Osteocyte (in vitro differentiated cells): ENCODE data around the gene MBL2. TPM values are rescaled to one million over a fixed set of nuclear protein-coding genes. Genes with fewer than 3 reads are reported as not detected.

Source experiments
- DNase-seq: peaks from one replicate; pipeline ENCODE4 v3.0.0; 2021; ENCODE audit warnings: mixed read lengths; ENCODE audit not compliant: unreplicated experiment; ENCODE audit errors: extremely low spot score
- H3K27ac Mint-ChIP-seq: one replicate; pipeline ENCODE4 v1.8.0; 2021; ENCODE audit warnings: mild to moderate bottlenecking, mixed read lengths; ENCODE audit not compliant: unreplicated experiment
- H3K27me3 Mint-ChIP-seq: one replicate; pipeline ENCODE4 v1.8.0; 2021; ENCODE audit warnings: mixed read lengths; ENCODE audit not compliant: unreplicated experiment
- H3K36me3 Mint-ChIP-seq: one replicate; pipeline ENCODE4 v1.8.0; 2021; ENCODE audit warnings: mixed read lengths; ENCODE audit not compliant: unreplicated experiment
- H3K4me1 Mint-ChIP-seq: one replicate; pipeline ENCODE4 v1.8.0; 2021; ENCODE audit warnings: mixed read lengths; ENCODE audit not compliant: unreplicated experiment
- H3K4me3 Mint-ChIP-seq: one replicate; pipeline ENCODE4 v1.8.0; 2021; ENCODE audit warnings: mild to moderate bottlenecking, moderate library complexity, mixed read lengths; ENCODE audit not compliant: unreplicated experiment
- H3K9me3 Mint-ChIP-seq: one replicate; pipeline ENCODE4 v1.8.0; 2021; ENCODE audit warnings: mixed read lengths; ENCODE audit not compliant: unreplicated experiment
- CTCF ChIP-seq: fragments of 200-600 bp; sonication (generic); IDR thresholded peaks from 2 replicates; pipeline ENCODE4 v1.5.0; 2021; ENCODE audit warnings: antibody characterized with exemption, mild to moderate bottlenecking, moderate library complexity
- total RNA-seq: library from RNA; stranded (reverse); gene quantifications from 2 replicates; pipeline ENCODE4 v1.2.1, GENCODE V29; 2021

The MBL2 gene
- total RNA-seq, 1 donor from 2014 or later, result not detected

GRCh38 chr10:52762088-52762487 lies 10.5 kb downstream of the MBL2 start:
- Mint-ChIP-seq H3K27ac (no peak overlapping the region), H3K4me3 (no peak overlapping the region), H3K27me3 (no peaks in the 10 kb centered on the region), H3K36me3 (no peaks in the 10 kb centered on the region), H3K9me3 (no peaks in the 10 kb centered on the region), H3K4me1 (peaks cover 5% of the 10 kb centered on the region)
- TF ChIP-seq CTCF, result no peak
- peak; percentile 63 for DNase-seq

GRCh38 chr10:52759154-52759553 lies 13.4 kb downstream of the MBL2 start:
- peak; percentile 32 for DNase-seq
- no peaks in the 10 kb centered on the region for H3K9me3 Mint-ChIP-seq
- H3K4me1 Mint-ChIP-seq, result peaks cover 5% of the 10 kb centered on the region
- H3K27me3 Mint-ChIP-seq, result peaks cover 3% of the 10 kb centered on the region
- TF ChIP-seq CTCF, result no peak
- H3K36me3 Mint-ChIP-seq, result no peaks in the 10 kb centered on the region
- no peak overlapping the region for H3K4me3 Mint-ChIP-seq
- H3K27ac Mint-ChIP-seq, result no peak overlapping the region

- no peak for TF ChIP-seq CTCF
- Mint-ChIP-seq H3K4me3 (no peak overlapping the region), H3K9me3 (no peaks in the 10 kb centered on the region), H3K36me3 (no peaks in the 10 kb centered on the region), H3K27me3 (peaks cover 3% of the 10 kb centered on the region), H3K27ac (no peak overlapping the region), H3K4me1 (peaks cover 5% of the 10 kb centered on the region)
- peak; percentile 38 for DNase-seq
Measured at GRCh38 chr10:52758406-52758805, 14.2 kb downstream of the MBL2 start.

- Mint-ChIP-seq H3K4me1 (peaks cover 5% of the 10 kb centered on the region), H3K9me3 (no peaks in the 10 kb centered on the region), H3K27me3 (peaks cover 3% of the 10 kb centered on the region), H3K27ac (no peak overlapping the region), H3K4me3 (no peak overlapping the region), H3K36me3 (no peaks in the 10 kb centered on the region)
- peak; percentile 13 for DNase-seq
- no peak for TF ChIP-seq CTCF
Measured at GRCh38 chr10:52757773-52758172, 14.8 kb downstream of the MBL2 start.

GRCh38 chr10:52756966-52757365 lies 15.6 kb downstream of the MBL2 start:
- no peak for DNase-seq
- peaks cover 5% of the 10 kb centered on the region for H3K4me1 Mint-ChIP-seq
- H3K4me3 Mint-ChIP-seq, result no peak overlapping the region
- H3K36me3 Mint-ChIP-seq, result no peaks in the 10 kb centered on the region
- no peaks in the 10 kb centered on the region for H3K9me3 Mint-ChIP-seq
- H3K27me3 Mint-ChIP-seq, result peaks cover 3% of the 10 kb centered on the region
- TF ChIP-seq CTCF, result no peak
- H3K27ac Mint-ChIP-seq, result no peak overlapping the region
